ENCODE measurements around the gene MDM2. TPM values are rescaled to one million over a fixed set of nuclear protein-coding genes. Genes with fewer than 3 reads are reported as not detected.

MDM2 gene
- total and polyA plus RNA-seq, 10 of the 15 experiments (the other 5 are each of a cell fraction or from before 2014, with no cell fraction given) = 48.2 to 174 (median 85.0) TPM

DNA sequence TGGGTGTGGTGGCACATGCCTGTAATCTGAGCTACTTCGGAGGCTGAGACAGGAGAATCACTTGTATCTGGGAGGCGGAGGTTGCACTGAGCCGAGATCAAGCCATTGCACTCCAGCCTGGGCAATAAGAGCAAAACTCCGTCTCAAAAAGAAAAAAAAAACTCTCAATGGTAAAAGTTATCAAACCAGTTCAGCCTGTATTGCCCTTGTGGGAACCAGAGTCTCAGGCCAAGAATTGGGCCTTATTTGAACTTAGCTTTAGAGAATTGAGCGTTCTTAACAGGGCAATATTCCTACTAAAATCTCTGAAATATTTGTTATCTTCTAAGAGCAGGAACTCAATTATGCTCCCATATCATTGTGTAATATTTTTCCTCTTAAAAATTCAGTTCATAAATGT, 7.7 kb upstream of the MDM2 start:
- DNase-seq (ENCODE audit: low read depth, low spot score) = no peak
- ChIA-PET SMC1A (ENCODE audit: uncharacterized antibody, unreplicated experiment) (interaction anchor here (0.8 to 1.1 kb wide), 2 partner anchors 14 to 17 kb away, joined by 3 read pairs; no protein-coding TSS in a partner anchor), RAD21 (ENCODE audit: unreplicated experiment) (no interaction called here), CTCF (no interaction called here), POLR2A (no interaction called here)
- Histone ChIP-seq H3K4me2 (ENCODE audit: control insufficient read depth, insufficient read depth) (no peak overlapping the region), H3K9me3 (replicated peaks; ENCODE audit: control insufficient read depth, insufficient read depth, low read length) (no peaks in the 10 kb centered on the region), H4K20me1 (ENCODE audit: control insufficient read depth, insufficient read depth) (no peaks in the 10 kb centered on the region), H3K36me3 (ENCODE audit: control insufficient read depth in 2 of 2, insufficient read depth in 2 of 2, low read length in 1 of 2) (no peaks in the 10 kb centered on the region), H3K9ac (ENCODE audit: control insufficient read depth, insufficient read depth, low read length) (no peak overlapping the region), H3K27ac (ENCODE audit: control insufficient read depth, insufficient read depth) (no peak overlapping the region), H3K27me3 (replicated peaks in 1 of 2; ENCODE audit: control insufficient read depth in 2 of 2, insufficient read depth in 2 of 2, low read length in 1 of 2) (no peaks in the 10 kb centered on the region), H2AFZ (ENCODE audit: control insufficient read depth, low read depth, low read length) (no peak overlapping the region), H3K4me3 (no peak overlapping the region), H3K4me1 (ENCODE audit: control insufficient read depth, insufficient read depth, low read length) (peaks cover 6% of the 10 kb centered on the region; the same call in 1 of the 2 replicates), H3K79me2 (ENCODE audit: control insufficient read depth, insufficient read depth, low read length) (no peaks in the 10 kb centered on the region)
- no TSS peak for BruUV-seq (replicated peaks)
- in situ Hi-C loops (cut with MboI) (no loop called here), intact Hi-C loops (cut with micrococcal nuclease; ENCODE audit: unreplicated experiment) (no loop called here)
- 85% methylated on average over 5 of the region's 5 CpGs for WGBS (ENCODE audit: insufficient coverage, insufficient replicate concordance, low lambda C conversion rate, missing lambda C conversion rate)
- ATAC-seq = no peak
- no peak for FAIRE-seq
- TF ChIP-seq HDAC6 (IDR thresholded peaks at IDR 0.05; ENCODE audit: unreplicated experiment) (no peak), NR2C2 (IDR thresholded peaks at IDR 0.05; ENCODE audit: borderline replicate concordance, control insufficient read depth, insufficient read length, low read depth) (no peak), WRNIP1 (IDR thresholded peaks at IDR 0.05; ENCODE audit: borderline replicate concordance, low read depth, low read length) (no peak), SUPT20H (IDR thresholded peaks at IDR 0.05; ENCODE audit: borderline replicate concordance, control insufficient read depth, low read depth, low read length) (no peak), POLR2AphosphoS5 (IDR thresholded peaks at IDR 0.05; ENCODE audit: low read length) (no peak), ATF7 (IDR thresholded peaks at IDR 0.05; ENCODE audit: low read depth) (no peak), SREBF2 (IDR thresholded peaks at IDR 0.05; ENCODE audit: low read length) (no peak), ZNF24 (IDR thresholded peaks at IDR 0.05) (no peak), LARP7 (IDR thresholded peaks at IDR 0.05) (no peak), EED (IDR thresholded peaks at IDR 0.05; ENCODE audit: low read depth) (no peak), NBN (IDR thresholded peaks at IDR 0.05) (no peak), SMC3 (IDR thresholded peaks at IDR 0.05; ENCODE audit: borderline replicate concordance, low read length) (no peak), TCF12 (IDR thresholded peaks at IDR 0.05; ENCODE audit: low read depth, low read length) (no peak)
- TF ChIP-seq, protein P1, sequence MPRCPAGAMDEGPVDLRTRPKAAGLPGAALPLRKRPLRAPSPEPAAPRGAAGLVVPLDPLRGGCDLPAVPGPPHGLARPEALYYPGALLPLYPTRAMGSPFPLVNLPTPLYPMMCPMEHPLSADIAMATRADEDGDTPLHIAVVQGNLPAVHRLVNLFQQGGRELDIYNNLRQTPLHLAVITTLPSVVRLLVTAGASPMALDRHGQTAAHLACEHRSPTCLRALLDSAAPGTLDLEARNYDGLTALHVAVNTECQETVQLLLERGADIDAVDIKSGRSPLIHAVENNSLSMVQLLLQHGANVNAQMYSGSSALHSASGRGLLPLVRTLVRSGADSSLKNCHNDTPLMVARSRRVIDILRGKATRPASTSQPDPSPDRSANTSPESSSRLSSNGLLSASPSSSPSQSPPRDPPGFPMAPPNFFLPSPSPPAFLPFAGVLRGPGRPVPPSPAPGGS (IDR thresholded peaks at IDR 0.05; ENCODE audit: borderline replicate concordance, insufficient read depth, low read depth, low read length, poor library complexity, severe bottlenecking) = no peak
- TF ChIP-seq, protein P2, sequence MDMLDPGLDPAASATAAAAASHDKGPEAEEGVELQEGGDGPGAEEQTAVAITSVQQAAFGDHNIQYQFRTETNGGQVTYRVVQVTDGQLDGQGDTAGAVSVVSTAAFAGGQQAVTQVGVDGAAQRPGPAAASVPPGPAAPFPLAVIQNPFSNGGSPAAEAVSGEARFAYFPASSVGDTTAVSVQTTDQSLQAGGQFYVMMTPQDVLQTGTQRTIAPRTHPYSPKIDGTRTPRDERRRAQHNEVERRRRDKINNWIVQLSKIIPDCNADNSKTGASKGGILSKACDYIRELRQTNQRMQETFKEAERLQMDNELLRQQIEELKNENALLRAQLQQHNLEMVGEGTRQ (IDR thresholded peaks at IDR 0.05; ENCODE audit: borderline replicate concordance, low read depth, low read length) = no peak
- TF ChIP-seq, protein P3, sequence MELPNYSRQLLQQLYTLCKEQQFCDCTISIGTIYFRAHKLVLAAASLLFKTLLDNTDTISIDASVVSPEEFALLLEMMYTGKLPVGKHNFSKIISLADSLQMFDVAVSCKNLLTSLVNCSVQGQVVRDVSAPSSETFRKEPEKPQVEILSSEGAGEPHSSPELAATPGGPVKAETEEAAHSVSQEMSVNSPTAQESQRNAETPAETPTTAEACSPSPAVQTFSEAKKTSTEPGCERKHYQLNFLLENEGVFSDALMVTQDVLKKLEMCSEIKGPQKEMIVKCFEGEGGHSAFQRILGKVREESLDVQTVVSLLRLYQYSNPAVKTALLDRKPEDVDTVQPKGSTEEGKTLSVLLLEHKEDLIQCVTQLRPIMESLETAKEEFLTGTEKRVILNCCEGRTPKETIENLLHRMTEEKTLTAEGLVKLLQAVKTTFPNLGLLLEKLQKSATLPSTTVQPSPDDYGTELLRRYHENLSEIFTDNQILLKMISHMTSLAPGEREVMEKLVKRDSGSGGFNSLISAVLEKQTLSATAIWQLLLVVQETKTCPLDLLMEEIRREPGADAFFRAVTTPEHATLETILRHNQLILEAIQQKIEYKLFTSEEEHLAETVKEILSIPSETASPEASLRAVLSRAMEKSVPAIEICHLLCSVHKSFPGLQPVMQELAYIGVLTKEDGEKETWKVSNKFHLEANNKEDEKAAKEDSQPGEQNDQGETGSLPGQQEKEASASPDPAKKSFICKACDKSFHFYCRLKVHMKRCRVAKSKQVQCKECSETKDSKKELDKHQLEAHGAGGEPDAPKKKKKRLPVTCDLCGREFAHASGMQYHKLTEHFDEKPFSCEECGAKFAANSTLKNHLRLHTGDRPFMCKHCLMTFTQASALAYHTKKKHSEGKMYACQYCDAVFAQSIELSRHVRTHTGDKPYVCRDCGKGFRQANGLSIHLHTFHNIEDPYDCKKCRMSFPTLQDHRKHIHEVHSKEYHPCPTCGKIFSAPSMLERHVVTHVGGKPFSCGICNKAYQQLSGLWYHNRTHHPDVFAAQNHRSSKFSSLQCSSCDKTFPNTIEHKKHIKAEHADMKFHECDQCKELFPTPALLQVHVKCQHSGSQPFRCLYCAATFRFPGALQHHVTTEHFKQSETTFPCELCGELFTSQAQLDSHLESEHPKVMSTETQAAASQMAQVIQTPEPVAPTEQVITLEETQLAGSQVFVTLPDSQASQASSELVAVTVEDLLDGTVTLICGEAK (IDR thresholded peaks at IDR 0.05; ENCODE audit: borderline replicate concordance) = no peak
- TF ChIP-seq, protein P4, sequence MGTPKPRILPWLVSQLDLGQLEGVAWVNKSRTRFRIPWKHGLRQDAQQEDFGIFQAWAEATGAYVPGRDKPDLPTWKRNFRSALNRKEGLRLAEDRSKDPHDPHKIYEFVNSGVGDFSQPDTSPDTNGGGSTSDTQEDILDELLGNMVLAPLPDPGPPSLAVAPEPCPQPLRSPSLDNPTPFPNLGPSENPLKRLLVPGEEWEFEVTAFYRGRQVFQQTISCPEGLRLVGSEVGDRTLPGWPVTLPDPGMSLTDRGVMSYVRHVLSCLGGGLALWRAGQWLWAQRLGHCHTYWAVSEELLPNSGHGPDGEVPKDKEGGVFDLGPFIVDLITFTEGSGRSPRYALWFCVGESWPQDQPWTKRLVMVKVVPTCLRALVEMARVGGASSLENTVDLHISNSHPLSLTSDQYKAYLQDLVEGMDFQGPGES (IDR thresholded peaks at IDR 0.05) = no peak

Measured in GM12878 (cell line).